DND-41 (cell line): ENCODE results near the gene ADM2.

Source experiments
- ATAC-seq: fragments of 200-7000 bp; cut with Tn5 transposase; 3 replicates; pipeline ENCODE4 v1.9.1; 2021; ENCODE audit warnings: low read depth; ENCODE audit not compliant: insufficient read depth
- DNase-seq: peaks from one replicate; pipeline ENCODE4 v3.0.0-alpha.2; 2020
- H2AFZ ChIP-seq: 2 replicates; pipeline ENCODE4 v1.6.0; 2012; ENCODE audit warnings: low read depth, low read length
- H3K27ac ChIP-seq: 2 replicates; pipeline ENCODE4 v1.5.1; 2012; ENCODE audit warnings: low read length, inconsistent platforms
- H3K27me3 ChIP-seq: fragments of 200-600 bp; sonication (generic); 2 replicates; pipeline ENCODE4 v1.6.0; 2012; ENCODE audit warnings: low read length, mild to moderate bottlenecking, inconsistent platforms; ENCODE audit not compliant: insufficient read depth, poor library complexity
- H3K36me3 ChIP-seq: 2 replicates; pipeline ENCODE4 v1.5.1; 2012; ENCODE audit warnings: low read length, inconsistent platforms; ENCODE audit not compliant: insufficient read depth
- H3K4me1 ChIP-seq: 2 replicates; pipeline ENCODE4 v1.5.1; 2012; ENCODE audit warnings: mild to moderate bottlenecking, low read length; ENCODE audit not compliant: insufficient read depth
- H3K4me2 ChIP-seq: 2 replicates; pipeline ENCODE4 v1.6.0; 2012; ENCODE audit warnings: mild to moderate bottlenecking, moderate library complexity, low read length, inconsistent platforms; ENCODE audit not compliant: insufficient read depth
- H3K4me3 ChIP-seq, 2 experiments: fragments of 200-600 bp in 1 of 2; shearing (Covaris generic) in 1 of 2; 2 replicates each; pipeline ENCODE4 v1.5.1; 2012 to 2016; ENCODE audit warnings: inconsistent platforms in 2 of 2, low read length in 2 of 2, mild to moderate bottlenecking in 2 of 2, low read depth in 1 of 2, moderate library complexity in 1 of 2
- H3K79me2 ChIP-seq: 2 replicates; pipeline ENCODE4 v1.6.0; 2012; ENCODE audit warnings: low read length, inconsistent platforms; ENCODE audit not compliant: insufficient read depth
- H3K9ac ChIP-seq: 2 replicates; pipeline ENCODE4 v1.6.0; 2012; ENCODE audit warnings: low read depth, mild to moderate bottlenecking, inconsistent platforms, low read length, moderate library complexity
- H3K9me3 ChIP-seq: 2 replicates; pipeline ENCODE4 v1.5.1; 2012; ENCODE audit warnings: low read length, moderate library complexity, mild to moderate bottlenecking, inconsistent platforms; ENCODE audit not compliant: insufficient read depth, severe bottlenecking
- H4K20me1 ChIP-seq: 2 replicates; pipeline ENCODE4 v1.6.0; 2012; ENCODE audit warnings: low read length; ENCODE audit not compliant: insufficient read depth
- CTCF ChIP-seq: IDR thresholded peaks from 2 replicates; pipeline ENCODE4 v1.5.1; 2012; ENCODE audit warnings: borderline replicate concordance, low read length, moderate library complexity, mild to moderate bottlenecking; ENCODE audit not compliant: poor library complexity, severe bottlenecking; ENCODE audit errors: extremely low read depth
- EZH2 ChIP-seq: IDR thresholded peaks from 3 replicates; pipeline ENCODE4 v1.6.1; 2012; ENCODE audit warnings: borderline replicate concordance, low read depth, mild to moderate bottlenecking, moderate library complexity, low read length, inconsistent platforms; ENCODE audit not compliant: severe bottlenecking

ADM2 gene

GRCh38 chr22:50486561-50487289 is 5.4 kb downstream of the ADM2 start, which contains the start of gene MIOX:
Gene MIOX, plus strand, starts transcription at chr22:50486859. Its CDS starts 39 bp downstream, at chr22:50486898.
- Histone ChIP-seq H3K79me2 (no peaks in the 10 kb centered on the region), H3K4me3 (no peak within 1 kb of the TSS), H4K20me1 (no peaks in the 10 kb centered on the region), H2AFZ (no peak within 1 kb of the TSS), H3K27me3 (no peaks in the 10 kb centered on the region), H3K4me2 (no peak within 1 kb of the TSS), H3K36me3 (no peaks in the 10 kb centered on the region), H3K27ac (no peak within 1 kb of the TSS), H3K9ac (no peak within 1 kb of the TSS), H3K9me3 (no peaks in the 10 kb centered on the region), H3K4me1 (no peaks in the 10 kb centered on the region)
- TF ChIP-seq EZH2: no peak
- TF ChIP-seq CTCF: no peak
- DNase-seq (no peak), ATAC-seq (no peak)

GRCh38 chr22:50487290-50488005 is 6.1 kb downstream of the ADM2 start:
- Histone ChIP-seq H3K27me3 (no peaks in the 10 kb centered on the region), H3K4me2 (no peak overlapping the region), H3K4me3 (no peak overlapping the region), H3K79me2 (no peaks in the 10 kb centered on the region), H4K20me1 (no peaks in the 10 kb centered on the region), H2AFZ (no peak overlapping the region), H3K4me1 (no peaks in the 10 kb centered on the region), H3K9me3 (no peaks in the 10 kb centered on the region), H3K27ac (no peak overlapping the region), H3K36me3 (no peaks in the 10 kb centered on the region), H3K9ac (no peak overlapping the region)
- DNase-seq: no peak
- TF ChIP-seq CTCF (no peak), EZH2 (no peak)
- no peak for ATAC-seq

DNA sequence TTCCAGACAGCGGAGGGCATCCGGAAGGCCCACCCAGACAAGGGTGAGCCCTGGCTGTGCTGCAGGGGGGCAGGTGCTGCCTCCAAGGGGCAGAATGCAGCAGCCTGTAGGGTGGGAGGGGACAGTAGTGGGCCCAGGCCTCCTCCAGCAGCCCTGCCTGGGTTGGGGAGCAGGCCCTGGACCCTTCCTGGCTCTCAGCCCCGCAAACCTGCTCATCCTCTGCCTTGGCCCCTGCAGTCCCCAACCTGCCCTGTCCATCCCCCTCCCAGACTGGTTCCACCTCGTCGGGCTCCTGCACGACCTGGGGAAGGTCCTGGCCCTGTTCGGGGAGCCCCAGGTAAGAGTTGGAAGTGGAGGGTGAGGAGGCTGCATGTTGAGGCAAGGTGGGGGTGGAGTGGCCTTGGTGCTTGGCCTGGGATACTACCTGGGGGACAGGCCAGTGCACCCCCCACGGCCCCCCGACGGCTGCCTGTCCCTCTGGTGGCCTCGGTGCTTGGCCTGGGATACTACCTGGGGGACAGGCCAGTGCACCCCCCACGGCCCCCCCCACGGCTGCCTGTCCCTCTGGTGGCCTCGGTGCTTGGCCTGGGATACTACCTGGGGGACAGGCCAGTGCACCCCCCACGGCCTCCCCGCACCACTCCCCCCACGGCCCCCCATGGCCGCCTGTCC is 6.8 kb downstream of the ADM2 start:
- ATAC-seq (no peak), DNase-seq (no peak)
- TF ChIP-seq CTCF (no peak), EZH2 (no peak)

More for the DNA sequence above, 6.8 kb downstream of the ADM2 start:
- Histone ChIP-seq H3K36me3 (no peaks in the 10 kb centered on the region), H3K27ac (no peak overlapping the region), H3K79me2 (no peaks in the 10 kb centered on the region), H3K4me3 (no peak overlapping the region), H3K27me3 (no peaks in the 10 kb centered on the region), H4K20me1 (no peaks in the 10 kb centered on the region), H3K9ac (no peak overlapping the region), H3K4me2 (no peak overlapping the region), H2AFZ (no peak overlapping the region), H3K4me1 (no peaks in the 10 kb centered on the region), H3K9me3 (no peaks in the 10 kb centered on the region)
